Stimulated activated CD8-positive, alpha-beta memory T cell treated with anti-CD3 and anti-CD28 coated beads, Interleukin-7, amount 100 ng/mL, for 1 hour (primary cell): Measurements from ENCODE around the gene MYO9A.

Source experiments
- DNase-seq, 2 donors: peaks; one replicate each; pipeline ENCODE4 v3.0.0-alpha.2; 2020; ENCODE audit warnings: low read depth in 2 of 2

The MYO9A gene

DNA sequence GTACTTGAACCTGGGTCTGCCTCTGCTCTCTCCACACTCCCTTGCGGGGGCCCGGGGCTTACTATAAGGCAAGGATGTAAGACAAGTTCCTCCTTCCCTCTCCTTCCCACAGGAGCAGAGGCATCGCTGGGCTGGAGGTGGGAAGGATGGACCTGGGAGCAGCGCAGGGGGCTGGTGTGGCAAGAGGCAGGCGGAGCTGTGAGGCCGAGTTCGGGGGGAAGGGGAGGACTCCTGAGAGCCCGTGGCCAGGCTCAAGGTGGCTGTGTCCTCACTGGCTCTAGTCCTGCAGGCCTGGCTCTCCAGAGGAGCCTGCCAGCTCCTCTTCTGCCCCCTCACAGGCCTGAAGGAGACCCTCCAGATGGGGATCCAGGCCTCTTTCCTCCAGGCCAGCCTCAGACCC, 308.6 kb downstream of the MYO9A start:
- no peak for DNase-seq

DNA sequence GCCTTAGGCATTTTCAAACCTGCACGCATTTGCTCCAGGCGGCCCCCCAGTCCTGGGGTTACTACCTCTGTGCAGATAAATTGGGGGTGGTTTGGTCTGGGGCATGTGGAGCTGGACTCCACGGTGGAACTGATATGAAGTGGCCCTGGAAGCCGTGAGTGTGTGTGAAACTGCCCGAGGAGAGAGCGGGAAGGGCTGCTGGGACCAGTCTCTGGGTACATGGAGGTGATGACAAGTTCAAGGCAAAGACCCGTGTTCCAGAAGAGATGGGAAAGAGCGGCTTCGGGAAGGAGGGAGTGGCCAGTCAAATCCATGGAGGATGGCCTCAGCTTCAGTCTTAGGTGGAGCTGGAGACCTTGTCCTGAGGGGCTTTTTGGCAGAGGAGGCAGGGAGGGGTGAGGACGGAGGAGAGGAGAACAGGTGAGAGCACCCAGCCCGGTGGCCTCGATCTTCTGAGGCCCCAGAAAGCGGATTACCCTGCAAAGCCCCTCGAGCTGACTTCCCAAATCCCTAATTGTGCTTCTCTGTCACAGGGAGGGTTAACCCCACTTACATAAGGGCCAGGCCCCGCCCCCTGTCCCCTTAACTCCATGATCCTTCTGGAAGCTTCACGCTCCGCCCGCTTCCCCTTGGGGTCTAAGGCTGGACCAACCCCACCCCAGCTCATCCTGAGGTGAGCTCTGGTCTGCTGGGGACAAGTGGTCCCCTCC, 309.5 kb downstream of the MYO9A start:
- DNase-seq, result no peak

GRCh38 chr15:71807691-71808091, 310.3 kb downstream of the MYO9A start:
- no peak for DNase-seq

- no peak for DNase-seq
Observed at GRCh38 chr15:71807125-71807629, 310.8 kb downstream of the MYO9A start.

DNA sequence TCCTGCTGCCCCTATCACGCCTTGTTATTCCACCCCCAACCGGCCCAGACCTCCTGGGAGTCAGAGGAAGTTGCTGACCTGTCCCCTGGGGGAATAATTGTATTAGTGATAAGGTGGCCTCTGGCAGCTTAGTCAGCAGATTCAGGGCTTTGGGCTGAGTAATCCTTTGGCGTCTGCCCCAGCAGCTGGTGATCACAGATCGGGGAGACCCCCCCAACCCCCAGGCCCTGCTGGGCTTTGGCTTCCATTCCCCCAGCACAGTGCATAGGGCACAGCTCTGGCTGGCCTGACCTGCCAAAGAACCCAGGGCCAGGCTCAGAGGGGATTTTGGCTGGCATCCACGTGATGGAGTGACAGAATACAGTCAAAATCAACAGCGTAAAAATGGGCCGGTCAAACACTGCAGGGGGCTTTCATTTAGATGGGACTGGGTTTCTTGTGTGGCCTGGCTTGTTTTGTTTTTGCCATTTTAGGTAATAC, 311.5 kb downstream of the MYO9A start:
- no peak for DNase-seq

DNA sequence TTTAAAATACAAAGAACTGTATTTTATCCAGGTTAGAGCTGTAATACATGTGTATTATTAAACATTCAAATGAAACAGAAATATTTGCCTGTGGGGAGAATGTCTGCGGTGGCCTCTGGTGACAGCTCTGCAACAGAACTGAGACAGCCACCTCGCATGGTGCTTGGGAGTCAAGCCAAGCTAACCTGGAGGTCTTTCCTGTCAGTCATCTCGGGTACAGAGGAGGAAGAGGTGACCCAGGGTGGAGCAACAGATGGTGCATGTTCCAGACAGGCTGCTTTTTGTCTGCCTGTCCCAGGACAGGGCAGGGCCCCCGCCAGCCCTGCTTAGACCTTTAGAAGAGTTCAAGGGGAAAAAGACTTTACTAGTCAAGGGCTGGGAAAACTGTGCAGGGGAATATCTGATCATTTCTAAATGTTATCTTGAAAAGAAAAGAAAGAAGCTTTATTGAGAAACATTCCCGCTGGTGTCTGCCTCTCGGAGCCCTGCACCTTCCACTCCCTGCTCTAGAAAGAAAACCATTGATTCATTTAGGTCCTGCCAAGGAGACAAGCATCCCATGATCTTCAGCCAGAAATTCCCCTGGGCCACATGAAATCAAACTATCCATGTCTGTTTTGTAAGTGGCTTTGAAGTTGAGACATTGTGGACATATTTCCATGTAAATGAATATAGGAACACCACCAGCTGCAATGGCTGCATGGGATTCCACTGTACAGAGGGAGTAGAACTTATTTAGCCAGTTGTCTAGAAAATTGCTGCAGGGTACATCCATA, 313.1 kb downstream of the MYO9A start:
- no peak for DNase-seq

GRCh38 chr15:71804226-71804625, 313.7 kb downstream of the MYO9A start:
- no peak for DNase-seq

GRCh38 chr15:71802770-71803169, 315.2 kb downstream of the MYO9A start:
- no peak for DNase-seq

- no peak for DNase-seq
Observed at GRCh38 chr15:71801935-71802655, 315.9 kb downstream of the MYO9A start.

GRCh38 chr15:71800835-71801745, 316.9 kb downstream of the MYO9A start:
- no peak for DNase-seq

- DNase-seq, result no peak
Observed at GRCh38 chr15:71800190-71800589, 317.8 kb downstream of the MYO9A start.

DNA sequence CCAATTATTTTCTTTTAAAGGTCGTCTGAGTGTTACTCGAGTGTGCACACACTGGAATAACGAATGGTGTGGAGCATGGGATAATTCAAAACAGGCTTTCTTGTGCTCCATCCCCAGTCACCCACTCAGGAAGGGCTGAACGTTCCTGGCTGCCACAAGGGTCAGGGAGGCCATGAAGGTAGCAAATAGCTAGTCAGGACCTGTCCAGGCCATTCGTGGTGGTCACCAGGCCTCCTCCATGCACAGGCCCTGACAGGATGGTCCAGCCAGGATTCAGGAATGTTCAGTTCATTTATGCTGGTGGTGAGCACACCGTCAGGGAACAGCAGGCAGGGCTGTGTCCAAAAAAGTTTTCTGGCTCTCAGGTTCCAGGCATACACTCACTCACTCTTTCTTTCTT, 319.3 kb downstream of the MYO9A start:
- DNase-seq, result no peak

DNA sequence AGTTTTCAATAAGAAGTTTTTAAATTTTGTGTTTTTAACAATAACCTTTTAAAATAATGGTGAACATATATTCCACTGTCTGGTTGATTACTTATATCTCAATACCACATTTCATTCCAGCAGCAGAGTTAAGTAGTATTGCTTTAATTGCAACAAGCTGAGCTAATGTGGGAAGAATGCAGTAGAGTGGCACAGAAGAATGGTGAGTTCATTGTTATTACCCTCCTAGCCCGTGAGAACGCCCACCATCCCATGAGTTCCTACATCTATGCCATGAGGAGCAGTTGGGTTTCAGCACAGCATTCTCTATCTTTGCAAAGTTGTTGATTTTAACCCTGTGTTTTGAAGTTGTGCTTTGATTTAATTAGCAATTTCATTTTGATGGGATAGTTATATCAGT, 325.4 kb downstream of the MYO9A start:
- DNase-seq, result no peak

GRCh38 chr15:71791975-71792374, 326.0 kb downstream of the MYO9A start:
- DNase-seq, result no peak

DNA sequence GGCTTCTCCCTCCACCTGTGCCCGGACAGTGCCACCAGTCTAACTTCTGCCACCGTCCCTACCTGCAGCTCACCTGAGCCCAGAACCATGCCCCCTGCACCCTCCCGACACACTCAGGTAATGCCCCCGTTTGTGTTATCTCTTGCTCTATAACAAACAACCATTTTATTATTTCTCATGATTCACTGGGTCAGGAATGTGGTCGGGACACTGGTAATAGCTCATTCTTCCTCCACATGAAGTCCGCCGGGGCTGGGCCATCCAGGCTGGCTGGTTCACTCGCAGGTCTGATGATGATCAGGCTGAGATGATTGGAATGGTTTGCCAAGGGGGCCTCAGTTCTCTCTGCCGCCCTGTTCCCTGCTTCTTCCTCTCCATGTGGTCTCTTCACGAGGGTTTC, 327.9 kb downstream of the MYO9A start:
- DNase-seq, result no peak

DNA sequence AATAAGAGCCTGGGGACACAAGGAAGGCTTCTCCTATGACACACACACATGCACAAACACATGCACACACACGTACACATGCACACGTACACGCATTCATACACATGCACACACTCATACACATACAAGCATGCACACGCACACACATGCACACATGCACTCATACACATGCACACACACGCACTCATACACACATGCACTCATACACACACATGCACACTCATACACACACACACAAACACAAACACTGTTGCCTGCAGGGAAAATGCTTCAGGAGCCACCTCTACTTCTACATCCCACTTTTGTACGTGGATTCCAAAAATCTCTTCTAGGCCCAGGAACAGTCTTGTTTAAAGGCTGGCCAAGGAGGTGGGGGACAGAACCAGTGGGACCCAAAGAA, 328.3 kb downstream of the MYO9A start:
- no peak for DNase-seq

DNA sequence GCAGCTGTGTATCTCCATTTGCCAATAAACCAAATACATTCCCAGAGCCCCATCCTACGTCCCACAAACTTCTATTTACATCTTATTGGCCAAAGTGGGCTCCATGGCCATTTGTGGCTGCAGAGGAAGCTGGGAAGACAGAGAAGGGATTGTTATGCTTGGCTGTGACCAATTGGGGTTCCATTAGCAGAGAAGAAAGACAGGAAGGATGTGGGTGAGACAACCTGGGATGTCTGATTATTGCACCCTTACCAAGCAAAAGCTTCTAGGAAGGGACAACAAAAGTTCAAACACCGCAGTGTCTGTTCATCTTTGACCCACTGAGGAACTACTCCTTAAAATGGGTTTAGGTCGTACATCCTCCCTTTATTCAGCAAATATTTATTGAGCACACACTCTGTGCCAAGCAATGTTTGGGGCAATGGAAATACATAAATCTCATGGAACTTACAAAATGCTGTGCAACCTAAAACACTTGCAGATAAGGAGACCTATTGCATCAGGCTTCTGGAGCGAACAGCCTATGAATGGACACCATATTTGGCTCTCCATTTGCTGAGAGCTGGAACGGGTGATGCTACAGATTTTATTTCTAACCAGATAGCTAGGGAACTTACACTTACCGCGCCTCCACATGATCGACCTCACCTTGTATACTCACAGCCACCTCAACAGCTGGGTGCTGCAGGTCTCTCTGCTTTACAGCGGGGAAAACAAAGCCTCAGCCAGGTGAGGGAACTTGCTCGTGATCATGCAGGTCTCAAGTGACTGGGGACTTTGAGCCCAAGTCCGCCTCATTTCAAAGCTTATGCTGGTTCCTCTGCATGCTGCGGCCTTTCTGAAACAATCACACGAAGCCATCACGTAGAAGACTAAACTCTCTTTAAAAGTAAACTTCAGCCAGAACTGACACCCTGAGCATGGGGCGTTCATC, 329.0 kb downstream of the MYO9A start:
- DNase-seq, result no peak

DNA sequence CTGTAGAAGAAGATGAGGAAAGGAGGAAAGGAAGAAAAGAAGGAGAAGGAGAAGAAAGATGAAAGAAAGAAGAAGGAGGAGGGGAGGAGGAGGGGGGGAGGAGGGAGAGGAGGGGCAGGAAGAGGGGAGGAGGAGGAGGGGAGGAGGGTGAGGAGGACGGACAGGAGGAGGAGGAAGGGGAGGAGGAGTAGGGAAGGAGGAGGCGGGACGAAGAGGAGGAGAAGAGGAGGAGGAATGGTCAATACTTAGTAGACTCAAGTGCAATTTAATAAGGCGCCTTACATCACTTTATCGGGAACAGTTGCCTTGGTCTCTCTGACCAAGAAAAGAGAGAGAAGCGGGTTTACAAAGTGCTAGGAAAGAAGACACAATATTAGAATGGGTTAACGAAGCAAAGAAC, 331.3 kb downstream of the MYO9A start:
- no peak for DNase-seq

GRCh38 chr15:71785996-71786395, 332.0 kb downstream of the MYO9A start:
- no peak for DNase-seq

DNA sequence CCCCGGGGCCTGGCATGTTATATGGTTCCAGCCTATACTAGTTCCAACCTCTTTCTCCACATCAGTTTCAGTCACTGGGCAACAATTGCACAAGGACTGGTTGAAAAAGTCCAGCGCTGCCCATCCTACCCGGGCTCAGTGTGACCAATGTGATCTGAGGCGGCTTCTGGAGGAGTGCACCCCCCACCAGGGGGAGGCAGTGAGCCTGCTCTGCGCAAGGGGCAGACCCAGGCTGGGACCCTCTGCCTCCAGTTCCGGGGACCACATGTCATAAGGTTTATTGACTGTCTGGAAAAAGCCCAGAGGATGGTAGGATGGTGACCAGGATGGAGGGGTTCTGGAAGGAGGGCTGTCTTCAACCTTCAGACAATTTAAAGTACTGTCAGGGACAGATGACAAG, 333.2 kb downstream of the MYO9A start:
- no peak for DNase-seq
